IMR-90 (cell line): ENCODE results near the gene SLC22A31. TPM values are rescaled to one million over a fixed set of nuclear protein-coding genes. Genes with fewer than 3 reads are reported as not detected.

Experiments used
- ATAC-seq: fragments of 200-7000 bp; cut with Tn5 transposase; 2 replicates; pipeline ENCODE4 v1.9.1; 2020; ENCODE audit warnings: low read depth, mild to moderate bottlenecking, moderate library complexity
- BruUV-seq: library from RNA; stranded (reverse); fragments of 400-500 nt; replicated peaks from 2 replicates; lab custom pipeline; 2021; lab: Mats Ljungman, UMichigan
- CTCF ChIA-PET: fragments of 300-600 bp; formaldehyde crosslinking; extraction: SDS; loops from one replicate; lab custom pipeline; 2021; ENCODE audit warnings: antibody characterized with exemption; lab: Yijun Ruan, JAX
- POLR2A ChIA-PET: fragments of 300-600 bp; sonication (Branson Sonifier 250); formaldehyde crosslinking; loops from one replicate; lab custom pipeline; 2022; ENCODE audit warnings: antibody characterized with exemption; ENCODE audit not compliant: unreplicated experiment; lab: Charles Lee
- DNase-seq: peaks from one replicate; pipeline ENCODE4 v3.0.0; 2013
- H2AFZ ChIP-seq: replicated peaks from 2 replicates; pipeline ENCODE3; 2013; ENCODE audit warnings: low read length, mild to moderate bottlenecking; ENCODE audit not compliant: poor library complexity
- H2AK5ac ChIP-seq: 2 replicates; pipeline ENCODE4 v1.6.1; 2013; ENCODE audit warnings: low read depth, low read length, inconsistent platforms
- H2AK9ac ChIP-seq: replicated peaks from 2 replicates; pipeline ENCODE3; 2013; ENCODE audit warnings: mild to moderate bottlenecking, low read depth, low read length, moderate library complexity; ENCODE audit not compliant: poor library complexity
- H2BK120ac ChIP-seq: 2 replicates; pipeline ENCODE4 v1.6.1; 2013; ENCODE audit warnings: low read depth, low read length, inconsistent platforms
- H2BK15ac ChIP-seq: 3 replicates; pipeline ENCODE4 v1.6.1; 2013; ENCODE audit warnings: low read depth, low read length, inconsistent platforms
- H2BK20ac ChIP-seq: 2 replicates; pipeline ENCODE4 v1.6.1; 2013; ENCODE audit warnings: low read depth, mild to moderate bottlenecking, inconsistent platforms, low read length, moderate library complexity
- H2BK5ac ChIP-seq: 2 replicates; pipeline ENCODE4 v1.6.1; 2013; ENCODE audit warnings: mild to moderate bottlenecking, low read depth, low read length, inconsistent platforms; ENCODE audit not compliant: poor library complexity, severe bottlenecking
- H3K14ac ChIP-seq: replicated peaks from 2 replicates; pipeline ENCODE4 v1.6.1; 2013; ENCODE audit warnings: low read depth, low read length, inconsistent platforms
- H3K18ac ChIP-seq: 2 replicates; pipeline ENCODE4 v1.6.1; 2013; ENCODE audit warnings: low read depth, low read length, control low read depth
- H3K23ac ChIP-seq: 2 replicates; pipeline ENCODE4 v1.6.1; 2013; ENCODE audit warnings: low read depth, low read length, inconsistent platforms
- H3K27ac ChIP-seq: 2 replicates; pipeline ENCODE4 v1.5.1; 2013; ENCODE audit warnings: mild to moderate bottlenecking, control low read depth, low read length; ENCODE audit not compliant: insufficient read depth
- H3K27me3 ChIP-seq: 2 replicates; pipeline ENCODE4 v1.6.1; 2013; ENCODE audit warnings: low read length; ENCODE audit not compliant: control insufficient read depth, insufficient read depth
- H3K36me3 ChIP-seq: 2 replicates; pipeline ENCODE4 v1.6.1; 2013; ENCODE audit warnings: low read length, mixed read lengths; ENCODE audit not compliant: control insufficient read depth, insufficient read depth
- H3K4ac ChIP-seq: 2 replicates; pipeline ENCODE4 v1.6.1; 2013; ENCODE audit warnings: low read depth, low read length, inconsistent platforms
- H3K4me1 ChIP-seq: 2 replicates; pipeline ENCODE4 v1.6.1; 2013; ENCODE audit warnings: low read length, mixed read lengths; ENCODE audit not compliant: control insufficient read depth, insufficient read depth
- H3K4me2 ChIP-seq: 2 replicates; pipeline ENCODE4 v1.6.1; 2013; ENCODE audit warnings: low read depth, mild to moderate bottlenecking, control low read depth, low read length, moderate library complexity
- H3K4me3 ChIP-seq: 2 replicates; pipeline ENCODE4 v1.5.1; 2013; ENCODE audit warnings: low read depth, mild to moderate bottlenecking, control low read depth, low read length, moderate library complexity; ENCODE audit not compliant: insufficient read depth
- H3K56ac ChIP-seq: 2 replicates; pipeline ENCODE4 v1.6.1; 2013; ENCODE audit warnings: low read length, inconsistent platforms; ENCODE audit not compliant: insufficient read depth; ENCODE audit errors: extremely low read depth
- H3K79me1 ChIP-seq, 2 experiments: 2 replicates each; pipeline ENCODE4 v1.6.1; 2013; ENCODE audit warnings: low read length in 2 of 2, inconsistent platforms in 1 of 2, low read depth in 1 of 2
- H3K9ac ChIP-seq: 2 replicates; pipeline ENCODE4 v1.6.1; 2013; ENCODE audit warnings: low read depth, low read length, control low read depth
- H3K9me1 ChIP-seq: 2 replicates; pipeline ENCODE4 v1.6.1; 2013; ENCODE audit warnings: low read length, inconsistent platforms; ENCODE audit not compliant: insufficient read depth
- H3K9me3 ChIP-seq: 2 replicates; pipeline ENCODE4 v1.6.1; 2013; ENCODE audit warnings: low read length; ENCODE audit not compliant: control insufficient read depth, insufficient read depth
- H4K20me1 ChIP-seq: 2 replicates; pipeline ENCODE4 v1.6.1; 2013; ENCODE audit warnings: low read length, inconsistent platforms; ENCODE audit not compliant: insufficient read depth
- H4K5ac ChIP-seq: 2 replicates; pipeline ENCODE4 v1.6.1; 2013; ENCODE audit warnings: mild to moderate bottlenecking, low read depth, low read length, control low read depth
- H4K8ac ChIP-seq, 2 experiments: 2 replicates each; pipeline ENCODE4 v1.6.1; 2013; ENCODE audit warnings: low read depth in 2 of 2, low read length in 2 of 2, control low read depth in 1 of 2, inconsistent platforms in 1 of 2
- H4K91ac ChIP-seq: 2 replicates; pipeline ENCODE4 v1.6.1; 2013; ENCODE audit warnings: low read depth, low read length, inconsistent platforms; ENCODE audit not compliant: insufficient read depth
- BHLHE40 ChIP-seq: fragments of 150-350 bp; IDR thresholded peaks from 2 replicates; pipeline ENCODE4 v1.6.1; 2016; ENCODE audit warnings: mild to moderate bottlenecking, low read depth, low read length
- CEBPB ChIP-seq: IDR thresholded peaks from 2 replicates; pipeline ENCODE4 v1.6.1; 2012; ENCODE audit warnings: low read depth, low read length, improper control_type of control experiment
- ELK1 ChIP-seq: fragments of 150-350 bp; IDR thresholded peaks from 2 replicates; pipeline ENCODE4 v1.6.1; 2016; ENCODE audit warnings: low read depth, mild to moderate bottlenecking, low read length, moderate library complexity, borderline replicate concordance
- MAZ ChIP-seq: IDR thresholded peaks from 2 replicates; pipeline ENCODE4 v1.6.1; 2012; ENCODE audit warnings: low read depth, mild to moderate bottlenecking, low read length, improper control_type of control experiment, moderate library complexity, borderline replicate concordance
- MXI1 ChIP-seq: IDR thresholded peaks from 2 replicates; pipeline ENCODE4 v1.6.1; 2012; ENCODE audit warnings: low read depth, mild to moderate bottlenecking, low read length, moderate library complexity, borderline replicate concordance
- NFE2L2 ChIP-seq: fragments of 150-350 bp; IDR thresholded peaks from 2 replicates; pipeline ENCODE4 v1.6.1; 2016; ENCODE audit warnings: low read depth, mild to moderate bottlenecking, low read length
- RAD21 ChIP-seq: IDR thresholded peaks from 2 replicates; pipeline ENCODE4 v1.6.1; 2012; ENCODE audit warnings: low read length, improper control_type of control experiment
- WGBS, 2 experiments: methylation state at CpG; one replicate each; pipeline versions ENCODE4 v1.1.5 to v1.1.7; 2013; ENCODE audit warnings: missing lambda C conversion rate in 2 of 2; ENCODE audit not compliant: insufficient read length in 1 of 2; ENCODE audit errors: extremely low coverage in 2 of 2; 5-methylcytosine and 5-hydroxymethylcytosine counted together
- dilution Hi-C: fragments of 300-500 bp; cut with HindIII; formaldehyde crosslinking; loops from one replicate; pipeline ENCODE4 v1.14.3; 2018; ENCODE audit warnings: low sequenced_read_pairs; ENCODE audit not compliant: unreplicated experiment
- in situ Hi-C: fragments of 300-500 bp; cut with MboI; formaldehyde crosslinking; loops from 3 replicates; pipeline ENCODE4 v1.14.3; 2019; ENCODE audit warnings: low sequenced_read_pairs, inconsistent platforms, mixed read lengths
- intact Hi-C: fragments of 100-400 bp; cut with micrococcal nuclease; formaldehyde crosslinking; loops from 2 replicates; pipeline ENCODE4 v1.10.0; 2022
- polyA plus RNA-seq, 3 experiments: library from polyadenylated mRNA; depleted of rRNA; stranded (reverse); fragments of >200 nt; gene quantifications; 2 replicates each; pipeline ENCODE4 v1.2.3, GENCODE V29; 2012; ENCODE audit warnings: low replicate concordance in 1 of 3
- total RNA-seq: library from RNA; depleted of rRNA; stranded (reverse); fragments of >200 nt; gene quantifications from 2 replicates; pipeline ENCODE4 v1.2.3, GENCODE V29; 2012

The SLC22A31 gene
- total and polyA plus RNA-seq, 2 of the 4 experiments (the other 2 are of a cell fraction): 0.18 to 5.5 TPM

GRCh38 chr16:89190150-89190958 lies 10.0 kb downstream of the SLC22A31 start:
- CTCF ChIA-PET: no interaction called here
- no peak overlapping the region for H3K9ac ChIP-seq
- H3K14ac ChIP-seq: no peak overlapping the region
- H3K9me1 ChIP-seq: peaks cover 3% of the 10 kb centered on the region; the same call in 1 of the 2 replicates
- H3K27ac ChIP-seq: no peak overlapping the region
- no peak overlapping the region for H2AFZ ChIP-seq
- H3K36me3 ChIP-seq: no peaks in the 10 kb centered on the region
- H2AK9ac ChIP-seq: no peak overlapping the region
- POLR2A ChIA-PET: no interaction called here
- H3K79me1 ChIP-seq: no peaks in the 10 kb centered on the region
- H2BK20ac ChIP-seq: no peak overlapping the region
- in situ Hi-C loops: no loop called here
- no peaks in the 10 kb centered on the region for H3K9me3 ChIP-seq
- TF ChIP-seq MAZ (no peak), CEBPB (no peak), MXI1 (no peak), ELK1 (no peak), NFE2L2 (no peak), RAD21 (no peak), BHLHE40 (no peak)
- peaks cover 6% of the 10 kb centered on the region for H3K4me1 ChIP-seq
- no peak overlapping the region for H4K91ac ChIP-seq
- dilution Hi-C loops: no loop called here
- H3K4me3 ChIP-seq: no peak overlapping the region
- ATAC-seq (no peak), DNase-seq (no peak)
- no peak overlapping the region for H2BK15ac ChIP-seq
- no peak overlapping the region for H3K4me2 ChIP-seq
- BruUV-seq: no TSS peak
- H3K23ac ChIP-seq: no peak overlapping the region
- H4K5ac ChIP-seq: no peak overlapping the region
- no peak overlapping the region for H2AK5ac ChIP-seq
- H3K18ac ChIP-seq: no peak overlapping the region
- 74% methylated on average over 9 of the region's 28 CpGs; no CpG with 5 or more reads in 1 of the 2 experiments for WGBS, 2 experiments
- no peaks in the 10 kb centered on the region; the same call in 1 of the 2 replicates for H4K20me1 ChIP-seq
- intact Hi-C loops: no loop called here
- H2BK120ac ChIP-seq: no peak overlapping the region
- no peak overlapping the region for H3K56ac ChIP-seq
- H4K8ac ChIP-seq: no peak overlapping the region
- H2BK5ac ChIP-seq: no peak overlapping the region
- no peaks in the 10 kb centered on the region; the same call in 1 of the 2 replicates for H3K27me3 ChIP-seq
- H3K4ac ChIP-seq: no peak overlapping the region
